GM18858 (cell line): ENCODE measurements around the gene CDH18.
"Not testable (repeated sequence)": the region's sequence is repeated elsewhere in the genome, so short reads cannot be mapped to it uniquely, and the experiment has no call there.

Experiments used
- ATAC-seq: cut with Tn5 transposase; IDR thresholded peaks from one replicate; pipeline ENCODE4 v1.9.1; 2021; ENCODE audit not compliant: unreplicated experiment

CDH18 gene

GRCh38 chr5:19865336-19866089 lies 122.5 kb downstream of the CDH18 start:
- ATAC-seq = no peak

DNA sequence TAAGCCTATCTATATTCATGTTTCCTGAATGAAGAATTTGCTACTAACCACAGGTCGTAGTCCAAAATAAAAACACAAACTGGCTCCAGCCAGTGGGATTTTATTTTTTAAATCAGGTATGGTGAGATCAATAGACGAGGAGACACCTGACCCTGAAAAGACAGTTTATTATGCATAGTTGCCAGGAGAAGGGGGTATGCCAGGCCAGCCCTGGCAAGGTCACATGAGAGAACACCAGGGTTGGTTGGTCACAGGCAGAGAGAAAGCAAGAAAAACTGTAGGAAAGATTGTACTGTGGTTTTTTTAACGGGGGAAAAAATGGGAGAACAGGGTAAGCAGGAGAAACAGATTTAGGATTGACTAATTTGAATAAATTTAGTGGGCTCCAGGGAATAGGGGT lies 125.3 kb downstream of the CDH18 start:
- ATAC-seq = no peak

- no peak for ATAC-seq
Observed at GRCh38 chr5:19859020-19859419, 129.0 kb downstream of the CDH18 start.

GRCh38 chr5:19855931-19856330 lies 132.1 kb downstream of the CDH18 start:
- no peak for ATAC-seq

GRCh38 chr5:19855453-19855852 lies 132.5 kb downstream of the CDH18 start:
- no peak for ATAC-seq

DNA sequence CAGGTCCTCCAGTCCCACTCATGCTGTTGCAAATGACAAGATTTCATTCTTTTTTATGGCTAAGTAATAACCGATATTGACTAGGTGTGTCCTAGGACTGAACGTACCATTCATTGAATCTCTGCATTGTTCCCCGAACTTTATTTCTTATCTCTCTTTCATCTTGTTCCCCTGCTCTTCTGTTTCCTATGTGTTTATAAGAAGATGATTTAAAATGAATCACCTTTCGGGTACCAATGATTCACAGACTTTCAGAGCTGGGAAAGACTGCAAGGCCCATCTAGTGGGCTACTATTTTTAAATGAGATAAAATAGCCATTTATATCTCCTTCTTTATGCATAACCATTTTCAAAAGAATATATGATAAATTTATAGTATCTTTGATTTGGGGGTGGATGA lies 133.0 kb downstream of the CDH18 start:
- no peak for ATAC-seq

DNA sequence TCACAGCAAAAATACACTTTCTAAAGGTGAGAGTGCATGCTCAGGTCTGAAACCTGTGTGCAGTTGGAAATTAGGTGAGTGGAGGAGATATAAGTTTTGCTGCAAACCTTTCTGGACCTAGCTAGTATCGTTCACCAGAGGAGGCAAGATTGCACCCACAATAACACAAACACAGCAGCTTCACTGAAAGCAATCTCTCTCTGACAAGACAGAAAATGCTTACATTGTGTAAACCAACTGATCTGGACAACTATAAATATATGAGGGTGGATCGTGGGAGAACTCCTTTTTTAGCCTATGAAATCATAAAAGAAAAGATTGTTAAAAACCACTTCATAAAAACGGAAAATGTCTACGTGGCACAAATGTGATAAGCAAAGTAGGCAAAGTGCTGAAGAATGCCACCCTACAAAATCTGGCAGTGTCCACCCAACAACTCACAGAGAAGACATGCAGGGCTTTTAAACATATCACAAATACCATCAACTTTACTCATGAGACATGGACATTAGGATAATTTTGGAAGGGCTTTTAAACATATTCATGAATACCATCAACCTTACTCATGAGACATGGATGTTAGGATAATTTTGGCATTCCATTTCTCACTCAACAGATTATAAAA lies 134.3 kb downstream of the CDH18 start:
- no peak for ATAC-seq

GRCh38 chr5:19837536-19838174 lies 150.3 kb downstream of the CDH18 start:
- no peak for ATAC-seq

- no peak for ATAC-seq
Observed at GRCh38 chr5:19835442-19835841, 152.6 kb downstream of the CDH18 start.

GRCh38 chr5:19812720-19813119 lies 175.3 kb downstream of the CDH18 start:
- ATAC-seq = not testable (repeated sequence)

DNA sequence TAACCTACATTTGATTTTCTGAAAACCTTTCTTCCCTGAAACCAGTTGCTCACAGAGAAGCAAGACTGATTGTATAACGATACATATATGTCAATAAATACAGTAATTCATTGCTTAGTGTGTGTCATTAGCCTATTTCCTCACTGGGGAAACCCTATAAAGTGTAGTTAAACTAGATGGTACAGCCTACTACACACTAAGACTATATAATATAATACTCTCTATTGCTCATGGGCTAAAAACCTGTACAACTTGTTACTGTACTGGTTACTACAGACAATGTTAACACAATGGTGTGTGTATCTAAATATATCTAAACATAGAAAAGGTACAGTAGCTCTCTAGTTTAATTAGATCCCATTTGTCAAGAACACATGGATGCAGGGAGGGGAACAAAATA lies 181.2 kb downstream of the CDH18 start:
- no peak for ATAC-seq

- no peak for ATAC-seq
Observed at GRCh38 chr5:19802686-19803085, 185.3 kb downstream of the CDH18 start.

DNA sequence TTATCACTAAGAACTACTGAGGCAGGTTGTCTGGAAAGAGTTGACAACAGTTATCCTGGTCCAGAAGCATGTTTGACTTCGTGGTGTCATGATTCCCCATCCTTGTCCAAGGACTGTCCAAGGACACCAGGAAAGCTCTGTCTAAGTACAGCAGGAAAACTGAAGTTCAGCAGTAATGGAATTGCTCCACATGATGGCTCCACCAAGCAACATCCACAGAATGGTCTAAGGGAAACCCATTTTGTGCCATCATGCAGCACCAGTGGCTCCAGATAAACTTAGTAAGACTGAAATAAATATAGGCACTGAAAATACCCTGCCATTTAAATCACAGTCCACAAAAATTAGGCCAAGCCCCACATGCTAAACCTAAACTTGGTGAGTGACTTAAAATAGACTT lies 192.8 kb downstream of the CDH18 start:
- no peak for ATAC-seq

DNA sequence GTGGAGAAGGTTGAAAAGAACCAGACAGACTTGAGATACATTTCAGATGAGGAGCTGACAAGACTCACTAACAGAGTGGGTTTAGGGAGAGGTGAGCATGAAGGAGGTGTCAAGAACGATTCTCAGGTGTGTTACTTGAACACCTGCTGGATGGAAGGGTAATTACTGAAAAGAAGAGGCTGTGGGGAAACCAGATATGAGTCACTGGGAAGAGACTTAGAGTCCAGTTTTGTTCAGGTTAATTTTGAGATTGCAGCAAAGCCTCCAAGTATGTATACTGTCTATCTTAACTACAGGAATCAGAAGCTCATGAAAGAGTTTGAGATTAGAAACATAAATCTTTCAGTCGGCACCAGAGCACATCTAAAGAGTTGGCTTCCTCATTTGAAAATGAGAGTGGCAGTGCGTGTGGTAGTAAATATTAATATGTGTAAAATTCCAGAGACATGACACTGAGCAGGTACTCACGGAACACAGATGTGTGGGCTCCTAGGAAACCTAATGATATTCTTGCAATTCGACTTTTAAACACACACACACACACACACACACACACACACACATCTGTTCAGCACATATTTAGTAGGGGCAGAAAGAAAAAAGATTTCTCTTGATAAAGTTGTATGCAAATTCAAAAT lies 197.1 kb downstream of the CDH18 start:
- no peak for ATAC-seq

DNA sequence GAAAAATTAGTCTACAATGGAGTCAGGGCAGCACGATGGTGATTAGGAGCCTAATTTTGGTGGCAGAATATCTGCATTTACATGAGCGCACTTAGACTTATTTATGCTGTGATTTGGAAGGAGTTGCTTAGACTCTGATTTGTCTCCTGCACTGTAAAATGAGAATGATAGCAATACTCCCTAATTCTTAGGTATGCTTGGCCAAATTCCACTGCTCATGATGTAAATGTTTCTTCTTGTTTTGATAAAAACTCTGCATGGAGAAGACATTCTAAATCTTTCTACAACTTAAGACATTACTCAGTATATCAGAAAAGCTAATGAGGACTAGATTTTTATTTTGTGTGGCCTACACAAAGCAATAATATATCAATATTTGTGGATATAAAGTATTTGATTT lies 205.4 kb downstream of the CDH18 start:
- no peak for ATAC-seq

DNA sequence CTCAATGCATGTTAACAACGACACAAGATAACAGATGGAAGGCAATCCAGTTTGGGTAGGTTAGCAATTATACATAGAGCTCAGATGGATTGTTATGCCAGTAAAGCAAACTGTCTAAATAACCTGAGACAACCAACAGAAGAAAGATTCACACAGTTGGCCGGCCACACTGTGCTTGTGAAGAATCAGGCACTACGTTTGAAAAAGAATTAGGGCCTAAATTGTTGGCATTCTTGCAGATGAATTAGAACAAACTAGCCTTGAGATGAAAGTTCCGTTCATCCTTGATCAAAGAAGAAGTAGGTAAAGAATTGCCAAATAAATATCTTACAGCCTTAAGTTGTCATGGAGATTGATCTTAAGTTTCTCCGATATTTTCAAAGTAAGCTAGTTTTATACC lies 210.6 kb downstream of the CDH18 start:
- no peak for ATAC-seq

GRCh38 chr5:19776886-19777285 lies 211.1 kb downstream of the CDH18 start:
- ATAC-seq = not testable (repeated sequence)

GRCh38 chr5:19771174-19771835 lies 216.7 kb downstream of the CDH18 start:
- ATAC-seq = no peak

GRCh38 chr5:19770396-19770795 lies 217.6 kb downstream of the CDH18 start:
- ATAC-seq = no peak

DNA sequence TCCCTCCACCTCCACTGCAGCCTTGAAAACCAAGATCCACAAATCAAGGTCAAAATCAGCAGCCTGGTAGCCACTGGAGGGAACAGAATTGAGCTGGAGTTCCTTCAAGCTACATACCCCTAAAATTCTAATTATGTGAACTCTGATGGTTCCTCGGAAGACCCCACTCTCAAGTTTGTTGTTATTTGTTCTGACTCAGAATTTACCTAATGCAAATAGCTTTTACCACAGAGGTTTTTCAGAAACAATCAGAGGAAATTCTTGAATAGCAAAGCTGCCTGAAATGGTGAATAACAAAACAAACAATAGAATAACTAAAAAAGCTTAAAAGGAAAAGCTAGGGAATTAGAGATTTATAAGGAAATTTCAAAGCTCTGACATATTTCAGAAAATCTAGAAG lies 220.0 kb downstream of the CDH18 start:
- ATAC-seq = no peak

DNA sequence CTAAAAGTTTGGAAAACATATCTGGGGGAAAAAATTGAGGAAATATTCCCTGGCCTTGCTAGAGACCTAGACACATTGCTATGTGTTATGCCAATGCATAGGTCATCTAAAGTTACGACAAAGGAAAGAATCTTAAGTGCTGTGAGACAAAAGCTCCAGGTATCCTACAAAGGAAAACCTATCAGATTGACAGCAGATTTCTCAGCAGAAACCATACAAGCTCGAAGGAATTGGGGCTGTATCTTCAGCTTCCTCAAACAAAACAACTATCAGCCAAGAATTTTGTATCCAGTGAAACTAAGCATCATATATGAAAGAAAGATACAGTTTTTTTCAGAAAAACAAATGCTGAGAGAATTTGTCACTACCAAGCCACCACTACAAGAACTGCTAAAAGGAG lies 234.4 kb downstream of the CDH18 start:
- no peak for ATAC-seq
